Osteoblast (primary cell): Measurements from ENCODE around the gene DIS3L2. TPM values are rescaled to one million over a fixed set of nuclear protein-coding genes. Genes with fewer than 3 reads are reported as not detected.

Source experiments
- DNase-seq: peaks from one replicate; pipeline ENCODE4 v3.0.0; 2011; ENCODE audit warnings: low spot score, mixed read lengths; ENCODE audit not compliant: insufficient read length; ENCODE audit errors: missing footprints
- H2AFZ ChIP-seq: 2 replicates; pipeline ENCODE4 v1.6.0; 2011; ENCODE audit warnings: mild to moderate bottlenecking, low read length
- H3K27ac ChIP-seq: 2 replicates; pipeline ENCODE4 v1.5.1; 2011; ENCODE audit warnings: mild to moderate bottlenecking, low read depth, low read length, moderate library complexity
- H3K27me3 ChIP-seq: 2 replicates; pipeline ENCODE4 v1.6.0; 2012; ENCODE audit warnings: mild to moderate bottlenecking, control low read depth, inconsistent platforms, low read length, moderate library complexity; ENCODE audit not compliant: insufficient read depth
- H3K36me3 ChIP-seq: 2 replicates; pipeline ENCODE4 v1.5.1; 2011; ENCODE audit warnings: mild to moderate bottlenecking, low read length, control low read depth, moderate library complexity; ENCODE audit not compliant: insufficient read depth
- H3K4me1 ChIP-seq: 2 replicates; pipeline ENCODE4 v1.5.1; 2011; ENCODE audit warnings: mild to moderate bottlenecking, low read length, control low read depth, moderate library complexity; ENCODE audit not compliant: insufficient read depth
- H3K4me2 ChIP-seq: 2 replicates; pipeline ENCODE4 v1.6.0; 2011; ENCODE audit warnings: mild to moderate bottlenecking, low read length; ENCODE audit not compliant: insufficient read depth
- H3K4me3 ChIP-seq: fragments of 200-600 bp; sonication (generic); 3 replicates; pipeline ENCODE4 v1.5.1; 2012; ENCODE audit warnings: mild to moderate bottlenecking, low read length, inconsistent platforms; ENCODE audit not compliant: insufficient read depth
- H3K79me2 ChIP-seq: 2 replicates; pipeline ENCODE4 v1.6.0; 2012; ENCODE audit warnings: mild to moderate bottlenecking, low read length, control low read depth, inconsistent platforms; ENCODE audit not compliant: insufficient read depth
- H3K9me3 ChIP-seq: 2 replicates; pipeline ENCODE4 v1.5.1; 2011; ENCODE audit warnings: low read depth, low read length, control low read depth
- H4K20me1 ChIP-seq: 2 replicates; pipeline ENCODE4 v1.6.0; 2012; ENCODE audit warnings: mild to moderate bottlenecking, low read length, control low read depth; ENCODE audit not compliant: insufficient read depth
- small RNA-seq: library from RNA; depleted of rRNA; stranded (forward); fragments of <200 nt; gene quantifications from one replicate; pipeline ENCODE3, GENCODE V24; 2012
- total RNA-seq: library from RNA; depleted of rRNA; stranded (reverse); fragments of >200 nt; gene quantifications from 2 replicates; pipeline ENCODE4 v1.2.3, GENCODE V29; 2012
- TF ChIP-seq, protein P1 (sequence below): IDR thresholded peaks from 2 replicates; pipeline ENCODE4 v1.5.1; 2011; ENCODE audit warnings: mild to moderate bottlenecking, low read depth, low read length, moderate library complexity; ENCODE audit errors: extremely low read depth

Gene DIS3L2
- total RNA-seq, 1 donor, result 28.2 TPM

GRCh38 chr2:232386490-232386739, 424.9 kb downstream of the DIS3L2 start:
- H2AFZ ChIP-seq, result no peak overlapping the region
- no peak overlapping the region for H3K4me3 ChIP-seq
- H4K20me1 ChIP-seq, result no peaks in the 10 kb centered on the region
- no peak overlapping the region for H3K27ac ChIP-seq
- H3K4me2 ChIP-seq, result no peak overlapping the region
- H3K36me3 ChIP-seq, result no peaks in the 10 kb centered on the region
- TF ChIP-seq, protein P1, sequence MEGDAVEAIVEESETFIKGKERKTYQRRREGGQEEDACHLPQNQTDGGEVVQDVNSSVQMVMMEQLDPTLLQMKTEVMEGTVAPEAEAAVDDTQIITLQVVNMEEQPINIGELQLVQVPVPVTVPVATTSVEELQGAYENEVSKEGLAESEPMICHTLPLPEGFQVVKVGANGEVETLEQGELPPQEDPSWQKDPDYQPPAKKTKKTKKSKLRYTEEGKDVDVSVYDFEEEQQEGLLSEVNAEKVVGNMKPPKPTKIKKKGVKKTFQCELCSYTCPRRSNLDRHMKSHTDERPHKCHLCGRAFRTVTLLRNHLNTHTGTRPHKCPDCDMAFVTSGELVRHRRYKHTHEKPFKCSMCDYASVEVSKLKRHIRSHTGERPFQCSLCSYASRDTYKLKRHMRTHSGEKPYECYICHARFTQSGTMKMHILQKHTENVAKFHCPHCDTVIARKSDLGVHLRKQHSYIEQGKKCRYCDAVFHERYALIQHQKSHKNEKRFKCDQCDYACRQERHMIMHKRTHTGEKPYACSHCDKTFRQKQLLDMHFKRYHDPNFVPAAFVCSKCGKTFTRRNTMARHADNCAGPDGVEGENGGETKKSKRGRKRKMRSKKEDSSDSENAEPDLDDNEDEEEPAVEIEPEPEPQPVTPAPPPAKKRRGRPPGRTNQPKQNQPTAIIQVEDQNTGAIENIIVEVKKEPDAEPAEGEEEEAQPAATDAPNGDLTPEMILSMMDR, result no peak
- peaks cover 2% of the 10 kb centered on the region for H3K4me1 ChIP-seq
- no peaks in the 10 kb centered on the region for H3K9me3 ChIP-seq
- peak; percentile 76 for DNase-seq
- H3K27me3 ChIP-seq, result peaks cover 84% of the 10 kb centered on the region
- no peaks in the 10 kb centered on the region for H3K79me2 ChIP-seq

Small RNA genes lying within 50 kb of the gene (small RNA-seq; reads per million reads assigned to genes)
- gene AC068134.3, result not detected
- gene AC068134.4, result not detected
- gene MIR562, result not detected

Other genes with a start within 250 kb of the DIS3L2 start
- gene PDE6D, start 180.4 kb upstream of the DIS3L2 start, total RNA-seq, result 19.2 and 21.5 TPM in 2 replicates
- 19.5 and 19.7 TPM in 2 replicates for gene COPS7B, start 175.3 kb upstream of the DIS3L2 start, total RNA-seq
- gene NPPC, start 35.3 kb upstream of the DIS3L2 start, total RNA-seq, result not detected in 2 replicates